ENCODE results near the gene PHLDB1. TPM values are rescaled to one million over a fixed set of nuclear protein-coding genes. Genes with fewer than 3 reads are reported as not detected.

Gene PHLDB1
- total and polyA plus RNA-seq, 2 donors (not counting 3 experiments of a cell fraction or from before 2014, with no cell fraction given) = 99.7 to 183 TPM

DNA sequence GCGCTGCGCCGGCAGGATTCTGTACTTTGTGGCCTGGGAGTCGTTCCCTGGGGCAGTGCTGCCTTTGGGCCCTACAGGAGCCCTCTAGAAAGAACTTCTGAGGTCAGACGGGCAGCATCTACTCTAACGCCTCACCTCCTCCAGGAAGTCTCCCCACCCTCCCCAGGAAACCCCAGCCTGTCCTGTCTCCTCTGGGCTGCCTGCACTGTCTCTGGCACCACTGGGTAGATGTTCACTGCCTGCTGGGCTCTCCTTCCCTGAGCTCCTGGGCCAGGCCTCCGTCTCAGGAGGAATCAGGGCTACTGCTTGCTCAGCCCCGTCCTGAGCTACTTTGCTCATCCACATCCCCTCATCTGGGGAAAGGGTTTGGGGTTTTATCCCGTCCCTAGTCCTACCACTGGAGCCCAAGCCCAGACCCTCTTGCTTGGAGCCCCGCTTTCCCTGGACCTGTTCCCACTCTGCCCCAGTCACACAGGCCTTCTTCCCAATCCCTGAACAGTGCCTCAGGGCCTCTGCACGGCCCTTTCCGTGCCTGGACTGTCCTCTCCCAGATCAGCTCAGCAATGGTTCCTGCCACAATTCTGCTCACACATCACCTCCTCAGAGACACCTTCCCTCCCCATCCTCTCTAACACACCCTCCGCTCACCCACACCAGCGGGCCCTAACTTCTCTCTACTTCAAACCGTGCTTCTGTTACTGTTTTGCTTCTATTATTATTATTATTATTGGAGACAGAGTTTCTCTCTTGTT, 83.3 kb downstream of the PHLDB1 start:
- Histone ChIP-seq H3K4me1 (ENCODE audit: control insufficient read depth, extremely low read depth, insufficient read depth, low read length) (no peaks in the 10 kb centered on the region), H3K27ac (ENCODE audit: insufficient read depth, low read depth, low read length) (no peak overlapping the region), H3K9ac (replicated peaks; ENCODE audit: extremely low read depth, insufficient read depth, low read length) (no peak overlapping the region), H3K4me2 (ENCODE audit: insufficient read depth, low read length) (no peak overlapping the region), H3K79me2 (ENCODE audit: control insufficient read depth, insufficient read depth, low read length) (no peaks in the 10 kb centered on the region), H3K36me3 (ENCODE audit: control insufficient read depth in 2 of 2, extremely low read depth in 1 of 2, insufficient read depth in 2 of 2, low read length in 2 of 2) (no peaks in the 10 kb centered on the region), H3K9me1 (replicated peaks; ENCODE audit: control insufficient read depth, extremely low read depth, insufficient read depth, low read length) (no peaks in the 10 kb centered on the region), H3K9me3 (replicated peaks; ENCODE audit: control insufficient read depth, insufficient read depth, low read length) (no peaks in the 10 kb centered on the region), H3K27me3 (ENCODE audit: control insufficient read depth in 2 of 2, insufficient read depth in 2 of 2, low read length in 2 of 2) (no peaks in the 10 kb centered on the region), H4K20me1 (replicated peaks; ENCODE audit: control insufficient read depth, extremely low read depth, insufficient read depth, low read length) (no peaks in the 10 kb centered on the region), H3K4me3 (replicated peaks in 1 of 3; ENCODE audit: insufficient read depth in 1 of 3, low read depth in 1 of 3, low read length in 3 of 3) (no peak overlapping the region), H2AFZ (ENCODE audit: low read depth, low read length) (peak overlapping the region; percentile 98)
- no peak for TF ChIP-seq MYC (IDR thresholded peaks at IDR 0.05; ENCODE audit: low read depth, low read length)
- TF ChIP-seq, protein P1, sequence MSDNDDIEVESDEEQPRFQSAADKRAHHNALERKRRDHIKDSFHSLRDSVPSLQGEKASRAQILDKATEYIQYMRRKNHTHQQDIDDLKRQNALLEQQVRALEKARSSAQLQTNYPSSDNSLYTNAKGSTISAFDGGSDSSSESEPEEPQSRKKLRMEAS (IDR thresholded peaks at IDR 0.05; ENCODE audit: insufficient read depth, insufficient read length) = no peak
- TF ChIP-seq EZH2 (IDR thresholded peaks at IDR 0.05; ENCODE audit: borderline replicate concordance, low read depth, low read length, severe bottlenecking) = no peak
- no peak for TF ChIP-seq JUN (IDR thresholded peaks at IDR 0.05; ENCODE audit: borderline replicate concordance, insufficient read depth, insufficient read length, low read depth)
- no peak for TF ChIP-seq GATA2 (IDR thresholded peaks at IDR 0.05; ENCODE audit: insufficient read depth, insufficient read length, low read depth, low read length)
- no peak for DNase-seq (ENCODE audit: low read depth, low spot score)
- POLR2A ChIA-PET = no interaction called here
- dilution Hi-C loops (cut with MboI; ENCODE audit: extremely low pct_ligation_motif_present, low sequenced_read_pairs) (no loop called here), intact Hi-C loops (cut with micrococcal nuclease) (loop anchor here (1.0 to 5.0 kb wide), 6 partner anchors 31 to 266 kb away; partner anchors contain the start of gene UPK2)
- no TSS peak for BruUV-seq (replicated peaks)
- no peak for FAIRE-seq
- CTCF ChIA-PET = interaction anchor here (1.0 to 3.8 kb wide), 24 partner anchors 9 to 271 kb away, joined by 3 to 45 read pairs (median 5); partner anchors contain the start of genes BCL9L, DDX6, TREH and UPK2
